CD4-positive, alpha-beta T cell treated with Interleukin-12 subunit alpha and Interleukin-12 subunit beta, for 1 hour (primary cell): Measurements from ENCODE around the gene STON2.
"Not testable (repeated sequence)": the region's sequence is repeated elsewhere in the genome, so short reads cannot be mapped to it uniquely, and the experiment has no call there.

Experiments used
- DNase-seq: peaks from one replicate; pipeline ENCODE4 v3.0.0-alpha.2; 2020

STON2 gene

GRCh38 chr14:81416194-81416952 is 16.2 kb upstream of the STON2 start:
- no peak for DNase-seq

DNA sequence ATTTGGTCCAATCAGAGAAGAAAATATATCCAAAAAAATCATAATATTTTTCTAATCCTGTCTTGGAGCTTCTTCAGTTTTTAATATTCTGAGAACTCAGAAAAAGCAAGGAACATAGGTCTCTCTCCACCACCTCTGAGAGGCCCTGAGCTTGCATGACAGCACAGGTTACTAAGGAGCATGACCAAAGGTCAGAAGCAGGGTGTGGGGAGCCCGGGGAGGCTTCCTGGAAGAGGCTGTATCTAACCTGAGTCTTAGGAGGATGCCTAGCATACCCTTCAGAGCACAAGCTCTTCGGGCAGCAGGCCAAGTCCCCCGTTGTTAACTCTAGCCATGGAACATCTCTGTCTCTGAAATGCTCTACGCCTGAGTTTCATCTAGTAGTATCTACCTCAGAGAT is 15.7 kb upstream of the STON2 start:
- no peak for DNase-seq

DNA sequence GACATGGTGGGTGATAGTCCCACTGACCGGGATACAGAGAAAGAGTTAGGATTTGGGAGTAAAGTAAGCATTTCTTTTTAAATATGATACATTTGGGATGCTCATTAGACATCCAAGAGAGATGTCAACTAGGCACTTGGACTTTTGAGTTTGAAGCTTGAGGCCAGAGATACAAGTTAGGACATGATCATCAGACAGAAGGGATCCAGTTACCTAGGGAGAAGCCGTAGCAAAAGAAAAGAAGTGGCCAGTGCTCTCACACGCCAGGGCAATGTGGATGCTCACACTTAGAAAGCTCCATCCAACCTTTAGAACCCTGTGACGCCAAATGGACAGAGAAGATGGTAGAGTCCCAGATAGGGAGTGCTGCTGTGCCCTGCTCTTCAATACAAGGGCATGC is 14.0 kb upstream of the STON2 start:
- no peak for DNase-seq

DNA sequence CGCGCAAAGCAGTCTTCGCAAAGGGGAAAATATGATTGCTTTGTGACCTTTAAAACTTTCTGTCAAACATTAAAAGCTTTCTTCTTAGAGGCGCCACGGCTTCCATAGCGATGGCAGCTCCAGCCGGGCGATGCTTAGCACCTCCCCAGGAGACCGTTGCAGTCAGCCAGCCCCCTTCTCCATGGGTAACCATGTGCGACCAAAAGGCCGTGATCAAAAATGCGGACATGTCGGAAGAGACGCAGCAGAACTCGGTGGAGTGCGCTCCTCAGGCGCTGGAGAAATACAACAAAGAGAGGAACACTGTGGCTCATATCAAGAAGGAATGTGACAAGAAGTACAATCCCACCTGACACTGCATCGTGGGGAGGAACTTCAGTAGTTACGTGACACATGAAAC is 12.7 kb upstream of the STON2 start:
- no peak for DNase-seq

- no peak for DNase-seq
These were observed 8.5 kb upstream of the STON2 start for GRCh38 chr14:81408595-81408994.

DNA sequence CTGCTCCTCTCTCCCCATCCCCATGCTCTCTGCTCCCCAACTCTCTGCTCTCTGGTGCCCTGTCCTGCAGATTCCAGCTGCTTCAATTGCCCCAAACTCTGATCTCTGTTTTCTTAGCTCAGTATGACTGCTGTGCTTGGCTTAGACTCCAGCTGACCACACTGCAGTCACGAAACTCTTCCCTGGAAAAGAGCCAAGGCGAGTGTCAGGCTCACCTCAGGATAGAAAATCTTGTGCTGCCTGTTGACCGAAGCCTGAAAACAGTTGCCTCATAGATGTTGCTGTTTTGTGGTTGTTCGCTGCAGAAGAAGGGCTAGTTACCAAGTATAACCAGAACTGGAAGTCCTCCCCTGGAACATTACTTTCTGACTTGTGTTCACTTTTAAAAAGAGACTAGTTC is 6.7 kb upstream of the STON2 start:
- no peak for DNase-seq

DNA sequence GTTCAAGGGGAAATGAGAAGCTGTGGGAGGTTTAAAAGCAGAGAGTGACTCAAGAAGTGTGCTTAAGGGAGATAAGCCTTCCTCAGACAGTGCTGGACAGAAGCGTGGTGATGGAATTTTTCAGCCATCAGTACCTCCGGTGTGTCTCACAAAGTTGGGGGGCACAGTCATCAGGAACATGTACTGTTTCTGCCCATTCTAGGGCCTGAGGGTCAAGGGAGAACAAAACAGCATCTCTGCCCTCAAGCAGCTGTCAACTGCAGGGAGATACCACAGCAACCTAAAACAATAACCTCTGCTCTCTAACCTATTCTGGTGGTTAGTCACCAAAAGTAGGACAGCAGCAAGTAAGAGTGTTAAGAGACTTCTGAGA is 2.0 kb upstream of the STON2 start:
- no peak for DNase-seq

DNA sequence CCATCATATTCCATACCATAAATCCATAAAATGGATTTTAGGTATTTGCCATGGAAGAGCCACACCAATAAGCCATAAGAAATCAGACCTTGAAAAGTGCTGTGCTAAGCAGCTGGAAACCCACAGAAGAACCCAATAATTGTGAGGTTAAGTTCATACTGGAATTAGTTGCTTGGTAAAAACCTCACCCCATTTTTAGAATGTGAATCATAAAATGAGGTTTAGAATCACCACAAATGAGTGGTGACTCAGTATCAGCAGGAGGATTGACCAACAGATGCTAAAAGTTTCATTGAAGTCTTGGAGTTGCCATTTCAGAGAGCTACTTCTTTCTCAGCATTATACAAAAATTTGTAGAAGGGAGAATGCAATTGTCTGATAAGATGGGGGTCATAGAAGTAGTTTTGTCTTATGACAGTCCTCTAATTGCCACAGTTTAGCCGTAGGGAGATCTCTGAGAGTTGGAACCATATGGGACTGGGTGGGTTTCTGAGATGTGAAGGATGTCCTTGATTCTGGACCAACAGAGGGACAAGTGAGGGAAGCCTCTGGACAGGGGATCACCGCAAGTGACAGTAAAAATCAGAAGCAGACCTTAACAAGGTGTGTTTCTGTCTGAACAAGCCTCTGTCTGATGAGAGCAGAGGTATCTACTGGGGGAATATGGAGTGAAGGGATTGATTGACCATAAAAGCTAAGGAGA is 1.4 kb upstream of the STON2 start:
- no peak for DNase-seq

DNA sequence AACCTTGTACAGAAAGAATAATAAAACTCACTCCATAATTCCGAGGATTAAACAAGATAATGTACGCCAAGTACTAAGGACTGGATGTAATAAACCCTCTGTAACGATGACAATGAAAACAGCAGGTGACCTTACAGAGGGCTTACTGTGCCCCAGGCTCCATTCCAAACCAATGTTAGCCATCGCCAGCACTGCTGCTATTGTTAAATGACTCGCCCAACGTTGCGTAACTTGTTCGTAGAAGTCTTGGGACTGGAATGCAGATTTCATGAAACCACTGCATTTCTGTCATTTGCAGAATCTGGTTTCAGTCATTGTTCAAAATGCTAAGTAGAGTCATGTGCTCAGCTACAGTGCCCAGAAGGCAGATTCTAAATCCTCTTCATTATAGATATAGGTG is 728 bp upstream of the STON2 start:
- DNase-seq: no peak

- no peak for DNase-seq
These were observed 1.8 kb downstream of the STON2 start for GRCh38 chr14:81398196-81398891.

DNA sequence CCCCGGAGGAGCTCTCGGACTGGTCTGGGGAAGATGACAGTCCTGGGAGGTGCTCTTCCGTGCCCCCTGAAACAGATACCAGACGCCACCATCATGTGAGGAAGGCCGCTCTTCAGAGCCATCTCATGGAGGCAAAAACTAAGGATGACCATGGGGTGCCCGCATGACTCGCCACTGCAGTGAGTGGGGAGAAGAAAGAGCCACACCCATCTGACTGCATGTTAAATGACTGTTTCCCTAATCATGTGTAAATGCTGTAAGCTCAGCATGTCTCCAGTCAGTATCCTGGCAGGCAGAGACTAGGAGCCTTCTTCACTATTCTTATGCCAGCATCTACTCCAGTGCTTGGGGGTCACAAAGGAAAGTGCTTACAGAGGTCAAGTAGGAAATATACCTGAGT is 4.0 kb downstream of the STON2 start:
- no peak for DNase-seq

GRCh38 chr14:81394739-81395138 is 5.4 kb downstream of the STON2 start:
- DNase-seq: no peak

DNA sequence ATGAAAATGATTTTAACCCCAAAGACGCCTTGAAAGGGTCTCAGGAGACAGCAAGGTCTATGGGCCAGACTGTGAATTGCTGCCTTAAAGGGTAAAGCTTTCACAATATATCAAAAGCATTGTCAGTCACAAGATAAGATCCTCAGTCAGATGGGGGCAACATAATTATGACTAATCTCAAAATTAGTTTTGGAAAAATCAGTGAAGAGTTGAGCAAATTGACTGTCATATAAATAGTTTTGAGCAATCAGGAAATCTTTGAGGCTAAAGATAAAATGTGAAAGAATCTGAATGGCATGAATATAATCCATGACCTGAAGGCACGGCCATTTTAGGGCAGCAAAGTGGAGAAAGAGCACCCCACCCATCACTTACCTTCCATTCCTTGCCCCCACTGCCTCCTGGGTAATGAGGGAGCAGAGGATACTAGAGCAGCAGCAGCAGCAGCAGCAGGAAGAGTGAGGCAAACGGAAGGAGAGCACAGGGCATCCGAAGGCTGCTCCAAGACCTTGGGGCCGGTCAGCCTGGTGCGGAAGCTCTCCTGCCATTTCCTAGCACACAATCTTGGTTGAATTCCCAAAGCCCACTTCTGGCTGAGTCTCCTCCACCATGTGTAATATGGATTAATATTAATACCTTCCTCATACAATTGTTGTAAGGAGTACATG is 7.0 kb downstream of the STON2 start:
- DNase-seq: no peak

DNA sequence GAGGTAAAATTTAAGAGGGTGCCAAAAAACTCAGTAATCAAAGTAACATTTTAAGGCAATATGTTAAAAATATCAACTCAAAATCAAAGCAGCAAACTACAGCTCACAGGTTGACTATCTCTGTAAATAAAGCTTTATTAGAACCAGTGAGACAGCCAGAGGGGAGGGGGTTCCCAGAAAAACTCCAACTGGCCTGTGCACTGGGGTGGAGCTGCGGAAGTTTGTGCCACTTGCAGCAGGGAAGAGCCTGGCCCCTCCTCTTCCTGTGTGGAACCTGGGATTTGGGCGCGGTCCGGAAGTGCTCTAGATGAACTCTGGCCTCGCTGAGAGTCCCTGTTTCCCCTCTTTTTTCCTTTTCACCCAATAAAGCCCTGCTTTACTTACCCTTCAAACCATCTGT is 8.1 kb downstream of the STON2 start:
- DNase-seq: no peak

GRCh38 chr14:81390696-81391095 is 9.4 kb downstream of the STON2 start:
- no peak for DNase-seq

GRCh38 chr14:81388336-81388735 is 11.8 kb downstream of the STON2 start:
- DNase-seq: no peak

DNA sequence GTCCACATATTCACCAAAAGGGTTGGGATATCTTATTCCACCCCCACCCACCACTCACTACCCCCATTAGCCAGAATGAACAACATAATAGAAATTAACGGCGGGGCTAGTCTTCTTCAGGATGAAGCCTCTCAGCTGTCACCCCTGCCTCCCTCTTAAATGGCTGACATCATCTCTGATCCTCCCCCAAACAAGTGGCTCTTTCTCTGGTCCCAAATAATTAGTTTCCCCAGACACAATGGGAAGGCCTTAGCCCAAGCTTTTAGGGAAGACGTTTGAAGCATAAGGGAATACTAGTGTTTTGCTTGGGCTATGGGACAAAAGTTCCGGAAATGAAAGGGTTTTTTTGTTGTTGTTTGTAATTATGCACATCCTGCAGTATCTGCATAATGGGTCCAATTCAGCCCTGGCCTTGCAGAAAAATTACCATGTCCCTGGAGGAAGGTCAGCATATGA is 13.8 kb downstream of the STON2 start:
- no peak for DNase-seq

DNA sequence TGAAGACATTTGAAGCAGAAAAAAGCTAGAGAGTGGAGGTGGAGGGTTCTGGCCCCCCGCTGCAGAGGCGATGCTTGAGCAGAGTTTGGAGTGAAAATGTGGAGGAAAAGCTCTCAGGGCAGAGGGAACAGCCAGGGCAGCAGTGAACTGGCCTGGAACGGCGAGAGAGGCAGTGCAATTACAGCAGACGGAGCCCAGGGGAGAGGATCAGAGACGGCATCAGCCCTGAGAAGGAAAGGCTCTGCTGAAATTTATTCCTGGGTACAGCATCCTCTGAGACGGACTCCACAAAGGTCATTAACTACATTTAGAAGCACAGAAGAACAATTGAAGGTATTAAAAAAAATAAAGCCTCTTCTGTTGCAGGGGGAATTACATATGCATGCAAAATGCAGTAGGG is 14.2 kb downstream of the STON2 start:
- no peak for DNase-seq

GRCh38 chr14:81385419-81385818 is 14.7 kb downstream of the STON2 start:
- no peak for DNase-seq

DNA sequence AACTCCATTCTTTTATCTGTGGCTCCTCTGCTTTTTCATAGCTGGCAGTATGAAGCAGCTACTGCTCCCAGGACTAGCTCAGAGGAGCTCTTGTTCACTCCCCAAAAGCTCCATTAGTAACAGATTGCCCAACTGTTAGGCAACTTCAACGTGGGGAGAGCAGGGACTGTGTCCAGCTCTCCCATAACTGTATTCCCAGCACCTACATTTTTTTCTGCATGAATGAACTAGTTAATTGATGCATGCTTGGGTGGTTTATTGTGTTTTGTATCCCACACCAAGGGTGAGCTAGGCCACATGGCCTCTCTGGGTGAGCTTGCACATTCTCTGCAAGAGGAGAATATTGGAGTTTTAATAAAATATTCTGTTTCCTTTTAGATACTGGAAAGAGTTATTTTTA is 15.2 kb downstream of the STON2 start:
- DNase-seq: no peak

DNA sequence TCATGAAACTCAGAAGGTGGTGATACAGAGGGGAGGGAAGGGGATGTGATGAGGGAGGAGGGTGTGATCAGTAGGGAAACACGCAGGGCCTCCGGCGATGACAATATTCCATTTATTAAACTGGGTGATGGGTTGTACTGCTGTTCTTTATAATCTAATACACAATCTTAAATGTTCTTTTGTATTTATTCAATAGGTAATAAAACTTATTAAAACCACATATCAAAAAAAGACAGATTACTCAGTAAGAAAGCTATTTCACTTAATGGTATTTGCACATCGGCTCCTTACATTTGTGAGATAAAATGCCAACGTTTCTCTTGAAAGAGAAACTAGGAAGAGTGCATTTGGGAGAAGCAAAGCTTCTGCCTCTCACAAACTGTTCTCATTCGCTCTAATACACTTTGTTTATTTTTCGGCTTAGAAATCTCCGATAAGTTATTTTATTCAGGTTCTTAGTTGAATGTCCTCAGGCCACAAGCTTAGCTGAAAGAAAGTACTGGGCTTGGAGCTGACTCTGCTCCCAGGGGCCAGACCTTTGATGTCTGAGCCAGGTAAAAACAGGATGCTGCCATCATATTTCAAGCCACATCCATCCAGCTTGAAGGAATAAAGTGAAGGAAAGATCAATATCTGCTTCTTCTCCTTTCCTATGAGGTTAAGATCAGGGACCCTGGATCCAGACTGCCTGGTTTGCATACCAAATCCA is 17.5 kb downstream of the STON2 start:
- no peak for DNase-seq

GRCh38 chr14:81380009-81380408 is 20.1 kb downstream of the STON2 start:
- not testable (repeated sequence) for DNase-seq

GRCh38 chr14:81371802-81372201 is 28.3 kb downstream of the STON2 start:
- DNase-seq: no peak
